H1 (cell line): ENCODE data around the gene BCL2L13. TPM values are rescaled to one million over a fixed set of nuclear protein-coding genes. Genes with fewer than 3 reads are reported as not detected.

Source experiments
- CTCF ChIA-PET: fragments of 300-600 bp; sonication (Branson Sonifier 250); formaldehyde crosslinking; loops from one replicate; lab custom pipeline; 2021; ENCODE audit not compliant: partially characterized antibody; lab: Charles Lee
- POLR2A ChIA-PET: fragments of 300-600 bp; sonication (Branson Sonifier 250); formaldehyde crosslinking; loops from one replicate; lab custom pipeline; 2021; ENCODE audit warnings: inconsistent platforms; ENCODE audit not compliant: partially characterized antibody; lab: Charles Lee
- DNase-seq, 2 experiments: peaks; one replicate each; pipeline versions ENCODE4 v3.0.0 to v3.0.0-alpha.2; 2010 to 2022; ENCODE audit warnings: low spot score in 2 of 2, low read depth in 1 of 2, mixed read lengths in 1 of 2
- FAIRE-seq: peaks from 2 replicates; lab custom pipeline; 2011; peaks lifted over from hg19 to GRCh38; lab: Jason Lieb, UNC
- H2AFZ ChIP-seq: 2 replicates; pipeline ENCODE4 v1.8.1; 2012; ENCODE audit warnings: low read length, inconsistent platforms
- H2AK5ac ChIP-seq: 2 replicates; pipeline ENCODE4 v1.6.1; 2013; ENCODE audit warnings: low read depth, low read length
- H2BK120ac ChIP-seq: replicated peaks from 2 replicates; pipeline ENCODE3; 2013; ENCODE audit warnings: low read depth, low read length, inconsistent platforms
- H2BK12ac ChIP-seq: 2 replicates; pipeline ENCODE4 v1.6.1; 2013; ENCODE audit warnings: low read depth, low read length
- H2BK15ac ChIP-seq: 2 replicates; pipeline ENCODE4 v1.6.1; 2013; ENCODE audit warnings: low read length
- H2BK20ac ChIP-seq: 2 replicates; pipeline ENCODE4 v1.6.1; 2013; ENCODE audit warnings: low read length
- H2BK5ac ChIP-seq: 2 replicates; pipeline ENCODE4 v1.6.1; 2013; ENCODE audit warnings: low read depth, low read length
- H3K14ac ChIP-seq: 2 replicates; pipeline ENCODE4 v1.6.1; 2013; ENCODE audit warnings: inconsistent platforms; ENCODE audit not compliant: insufficient read length
- H3K18ac ChIP-seq: 2 replicates; pipeline ENCODE4 v1.6.1; 2013; ENCODE audit warnings: low read length; ENCODE audit errors: extremely low read depth
- H3K23ac ChIP-seq: 2 replicates; pipeline ENCODE4 v1.6.1; 2013; ENCODE audit warnings: inconsistent platforms; ENCODE audit not compliant: insufficient read length
- H3K23me2 ChIP-seq: 2 replicates; pipeline ENCODE4 v1.6.1; 2013; ENCODE audit warnings: low read depth, low read length
- H3K27ac ChIP-seq: 2 replicates; pipeline ENCODE4 v1.6.1; 2011; ENCODE audit warnings: low read depth, low read length, inconsistent platforms
- H3K27me3 ChIP-seq, 4 experiments: replicated peaks in 1 of 4; 1 replicate in 1 of 4; 2 replicates in 3 of 4; pipeline versions ENCODE4 v1.6.1 to v1.8.1; 2011 to 2013; ENCODE audit warnings: low read length in 3 of 4, mild to moderate bottlenecking in 3 of 4, inconsistent platforms in 2 of 4, mixed read lengths in 2 of 4, moderate library complexity in 1 of 4; ENCODE audit not compliant: control insufficient read depth in 3 of 4, insufficient read depth in 3 of 4; ENCODE audit errors: extremely low read depth in 1 of 4
- H3K36me3 ChIP-seq, 4 experiments: 2 replicates each; pipeline versions ENCODE4 v1.6.1 to v1.8.1; 2011 to 2013; ENCODE audit warnings: mild to moderate bottlenecking in 4 of 4, low read length in 3 of 4, moderate library complexity in 2 of 4, control low read depth in 1 of 4, inconsistent platforms in 1 of 4; ENCODE audit not compliant: insufficient read depth in 4 of 4, control insufficient read depth in 2 of 4
- H3K4ac ChIP-seq: replicated peaks from 2 replicates; pipeline ENCODE3; 2013; ENCODE audit warnings: low read length, low read depth, mixed read lengths, inconsistent platforms; ENCODE audit not compliant: insufficient read length
- H3K4me1 ChIP-seq, 4 experiments: replicated peaks in 1 of 4; 1 replicate in 1 of 4; 2 replicates in 3 of 4; pipeline versions ENCODE4 v1.6.1 to v1.8.1; 2011 to 2013; ENCODE audit warnings: low read length in 3 of 4, inconsistent platforms in 2 of 4, mixed read lengths in 1 of 4; ENCODE audit not compliant: insufficient read depth in 4 of 4, control insufficient read depth in 3 of 4
- H3K4me2 ChIP-seq, 2 experiments: 2 replicates each; pipeline versions ENCODE4 v1.6.1 to v1.8.1; 2011 to 2013; ENCODE audit warnings: low read depth in 2 of 2, low read length in 2 of 2, control low read depth in 1 of 2, inconsistent platforms in 1 of 2, mild to moderate bottlenecking in 1 of 2; ENCODE audit not compliant: insufficient read depth in 1 of 2
- H3K4me3 ChIP-seq, 4 experiments: fragments of 200-600, 300-600 bp in 1 of 4; sonication (generic), shearing (Covaris generic), sonication (Bioruptor Twin) in 1 of 4; 2 replicates each; pipeline versions ENCODE4 v1.5.1 to v1.8.1; 2011 to 2016; ENCODE audit warnings: low read length in 4 of 4, low read depth in 3 of 4, control low read depth in 2 of 4, inconsistent platforms in 2 of 4, mild to moderate bottlenecking in 2 of 4, mixed read lengths in 1 of 4, moderate library complexity in 1 of 4; ENCODE audit not compliant: insufficient read depth in 2 of 4; ENCODE audit errors: extremely low read depth in 1 of 4
- H3K56ac ChIP-seq: replicated peaks from 2 replicates; pipeline ENCODE3; 2013; ENCODE audit warnings: low read depth, mild to moderate bottlenecking, mixed read lengths, low read length, inconsistent platforms; ENCODE audit not compliant: insufficient read length
- H3K79me1 ChIP-seq: 2 replicates; pipeline ENCODE4 v1.6.1; 2013; ENCODE audit warnings: low read depth, low read length, control low read depth
- H3K79me2 ChIP-seq, 2 experiments: 2 replicates each; pipeline versions ENCODE4 v1.6.1 to v1.8.1; 2012 to 2013; ENCODE audit warnings: low read length in 2 of 2, mild to moderate bottlenecking in 2 of 2, inconsistent platforms in 1 of 2; ENCODE audit not compliant: insufficient read depth in 2 of 2, control insufficient read depth in 1 of 2
- H3K9ac ChIP-seq, 4 experiments: replicated peaks in 1 of 4; 1 replicate in 1 of 4; 2 replicates in 3 of 4; pipeline versions ENCODE4 v1.6.1 to v1.8.1; 2011 to 2013; ENCODE audit warnings: low read depth in 3 of 4, low read length in 3 of 4, control low read depth in 2 of 4, mild to moderate bottlenecking in 2 of 4, moderate library complexity in 2 of 4, inconsistent platforms in 1 of 4; ENCODE audit errors: extremely low read depth in 1 of 4
- H3K9me3 ChIP-seq, 2 experiments: 2 replicates each; pipeline versions ENCODE4 v1.6.1 to v1.8.1; 2012 to 2013; ENCODE audit warnings: mild to moderate bottlenecking in 2 of 2, moderate library complexity in 2 of 2, control low read depth in 1 of 2, inconsistent platforms in 1 of 2, low read depth in 1 of 2, low read length in 1 of 2, mixed read lengths in 1 of 2; ENCODE audit not compliant: insufficient read depth in 2 of 2
- H4K20me1 ChIP-seq, 2 experiments: replicated peaks in 1 of 2; 2 replicates each; pipeline versions ENCODE3 to v1.8.1; 2011 to 2013; ENCODE audit warnings: inconsistent platforms in 2 of 2, low read length in 2 of 2, mild to moderate bottlenecking in 1 of 2; ENCODE audit not compliant: insufficient read depth in 2 of 2, control insufficient read depth in 1 of 2
- H4K5ac ChIP-seq: 2 replicates; pipeline ENCODE4 v1.6.1; 2013; ENCODE audit warnings: low read length, low read depth, mixed read lengths, inconsistent platforms; ENCODE audit not compliant: insufficient read length
- H4K8ac ChIP-seq: 2 replicates; pipeline ENCODE4 v1.8.0; 2013; ENCODE audit warnings: mild to moderate bottlenecking, moderate library complexity, low read length, inconsistent platforms; ENCODE audit not compliant: insufficient read depth; ENCODE audit errors: extremely low read depth
- H4K91ac ChIP-seq: replicated peaks from 2 replicates; pipeline ENCODE3; 2013; ENCODE audit warnings: low read length, mixed read lengths, inconsistent platforms; ENCODE audit not compliant: insufficient read length
- KDM1A ChIP-seq: fragments of 200-600, 300-600 bp; sonication (generic); IDR thresholded peaks from 2 replicates; pipeline ENCODE4 v1.7.1; 2016; ENCODE audit warnings: mild to moderate bottlenecking, low read length, borderline replicate concordance
- KDM4A ChIP-seq: IDR thresholded peaks from one replicate; pipeline ENCODE4 v1.7.1; 2012; ENCODE audit warnings: low read depth, mild to moderate bottlenecking, moderate library complexity, low read length, inconsistent platforms; ENCODE audit not compliant: severe bottlenecking
- POLR2AphosphoS5 ChIP-seq: IDR thresholded peaks from 2 replicates; pipeline ENCODE4 v1.6.1; 2011; ENCODE audit warnings: low read depth, low read length
- SAP30 ChIP-seq: fragments of 300-600 bp; sonication (generic); IDR thresholded peaks from 2 replicates; pipeline ENCODE4 v1.7.1; 2012; ENCODE audit warnings: low read length, moderate library complexity, mild to moderate bottlenecking, inconsistent platforms; ENCODE audit not compliant: insufficient read depth, insufficient replicate concordance
- SIN3A ChIP-seq, 2 experiments: IDR thresholded peaks in 1 of 2; conservative IDR thresholded peaks in 1 of 2; 2 replicates each; pipeline ENCODE4 v1.6.1; 2011 to 2012; ENCODE audit warnings: low read length in 2 of 2, improper control_type of control experiment in 1 of 2, low read depth in 1 of 2, mild to moderate bottlenecking in 1 of 2
- SRF ChIP-seq: IDR thresholded peaks from 2 replicates; pipeline ENCODE4 v1.6.1; 2011; ENCODE audit warnings: mild to moderate bottlenecking, low read depth, low read length, moderate library complexity
- USF2 ChIP-seq: IDR thresholded peaks from 2 replicates; pipeline ENCODE4 v1.6.1; 2011; ENCODE audit warnings: low read length, improper control_type of control experiment
- YY1 ChIP-seq: IDR thresholded peaks from 2 replicates; pipeline ENCODE4 v1.6.1; 2011; ENCODE audit warnings: low read depth, mild to moderate bottlenecking, low read length
- WGBS, 2 experiments: shearing (Covaris generic) in 1 of 2; methylation state at CpG; one replicate each; pipeline versions ENCODE4 v1.1.6 to v1.1.7; 2013 to 2015; ENCODE audit warnings: low lambda C conversion rate in 2 of 2, mixed read lengths in 2 of 2, inconsistent platforms in 1 of 2, low coverage in 1 of 2, missing lambda C conversion rate in 1 of 2; ENCODE audit not compliant: insufficient replicate concordance in 2 of 2, insufficient coverage in 1 of 2, insufficient read length in 1 of 2; ENCODE audit errors: extremely low coverage in 1 of 2, missing lambda C conversion rate in 1 of 2; 5-methylcytosine and 5-hydroxymethylcytosine counted together
- polyA plus RNA-seq, 7 experiments: library from polyadenylated mRNA; depleted of rRNA in 3 of 7; stranded (reverse) in 5 of 7; unstranded in 2 of 7; fragments of >200 nt in 5 of 7; fragments of 200-250 nt in 2 of 7; gene quantifications; 1 replicate in 5 of 7; 2 replicates in 1 of 7; 4 replicates in 1 of 7; pipeline versions ENCODE4 v1.2.1 to v1.2.3, GENCODE V29; 2011 to 2013; ENCODE audit warnings: missing spikeins in 2 of 7, mixed read lengths in 2 of 7
- total RNA-seq: library from RNA; stranded (reverse); fragmentation: NEBNext Ultra II Directional; extraction: Animal tissue kit (Norgen Biotek cat#: 25700); gene quantifications from 2 replicates; pipeline ENCODE4 v1.2.1, GENCODE V29; 2021

Gene BCL2L13
- total and polyA plus RNA-seq, 2 of the 8 experiments (the other 6 are each of a cell fraction or from before 2014, with no cell fraction given) = 20.7 to 35.0 TPM

- no peak overlapping the region for H3K4me2 ChIP-seq
- no peak overlapping the region for H3K14ac ChIP-seq
- H4K91ac ChIP-seq = no peak overlapping the region
- no peak overlapping the region for H2BK15ac ChIP-seq
- no peaks in the 10 kb centered on the region for H3K4me1 ChIP-seq
- no peak for DNase-seq
- H3K4me3 ChIP-seq = no peak overlapping the region
- H3K27ac ChIP-seq = no peak overlapping the region
- no peak overlapping the region for H2BK12ac ChIP-seq
- H3K27me3 ChIP-seq = no peaks in the 10 kb centered on the region
- H4K20me1 ChIP-seq = no peaks in the 10 kb centered on the region
- peaks cover 0 to 3% of the 10 kb centered on the region in 2 experiments; a peak in 1 of 4 replicates for H3K79me2 ChIP-seq
- no peak overlapping the region for H2BK20ac ChIP-seq
- no peaks in the 10 kb centered on the region for H3K79me1 ChIP-seq
- H3K23me2 ChIP-seq = no peaks in the 10 kb centered on the region
- no peak overlapping the region for H2AFZ ChIP-seq
- no peaks in the 10 kb centered on the region for H3K9me3 ChIP-seq
- TF ChIP-seq POLR2AphosphoS5 = no peak
- TF ChIP-seq SAP30 = no peak
- no peak for TF ChIP-seq KDM4A
- TF ChIP-seq SRF = no peak
- no peak for TF ChIP-seq KDM1A
- no peak for TF ChIP-seq YY1
- TF ChIP-seq SIN3A (conservative IDR thresholded peaks at IDR 0.05 in 1 of 2, IDR thresholded peaks at IDR 0.05 in 1 of 2; ENCODE audit: low read depth in 1 of 2, low read length in 2 of 2) = no peak
- no peak for TF ChIP-seq USF2
- ChIA-PET POLR2A (interaction anchor here (0.9 kb wide), 1 partner anchor 8 kb away, joined by 3 read pairs; no protein-coding TSS in a partner anchor), CTCF (interaction anchor here (1.2 kb wide), 1 partner anchor 33 kb away, joined by 4 read pairs; no protein-coding TSS in a partner anchor)
- H2BK120ac ChIP-seq = no peak overlapping the region
- no peak overlapping the region for H3K9ac ChIP-seq
- no peak overlapping the region for H2AK5ac ChIP-seq
- H3K36me3 ChIP-seq = no peaks in the 10 kb centered on the region
- H4K8ac ChIP-seq = no peak overlapping the region
- H4K5ac ChIP-seq = no peak overlapping the region
- no peak overlapping the region for H2BK5ac ChIP-seq
- WGBS, 2 experiments = 77% methylated on average over 1 of the region's 1 CpG; no CpG with 5 or more reads in 1 of the 2 experiments
- H3K56ac ChIP-seq = no peak overlapping the region
- H3K4ac ChIP-seq = no peak overlapping the region
- H3K18ac ChIP-seq = no peak overlapping the region
- no peak overlapping the region for H3K23ac ChIP-seq
- FAIRE-seq = no peak
Observed at GRCh38 chr22:17648569-17648968, 10.0 kb downstream of the BCL2L13 start.
